CD14-positive monocyte (primary cell): ENCODE data around the gene TP53BP2. TPM values are rescaled to one million over a fixed set of nuclear protein-coding genes. Genes with fewer than 3 reads are reported as not detected.

ENCODE experiments used
- DNase-seq, 3 donors: peaks; one replicate each; pipeline ENCODE4 v3.0.0-alpha.2; 2011 to 2022
- H2AFZ ChIP-seq: 2 replicates; pipeline ENCODE4 v1.6.0; 2012; ENCODE audit warnings: mild to moderate bottlenecking, low read depth, low read length, inconsistent platforms; ENCODE audit not compliant: insufficient read depth, poor library complexity, severe bottlenecking
- H3K27ac ChIP-seq, 2 donors: 1 replicate in 1 of 2; 2 replicates in 1 of 2; pipeline ENCODE4 v1.5.1; 2012 to 2013; ENCODE audit warnings: low read length in 2 of 2, control low read depth in 1 of 2, inconsistent platforms in 1 of 2, low read depth in 1 of 2, mild to moderate bottlenecking in 1 of 2
- H3K27me3 ChIP-seq, 2 donors: one replicate each; pipeline versions ENCODE4 v1.6.0 to v1.6.1; 2011 to 2013; ENCODE audit warnings: low read length in 2 of 2; ENCODE audit not compliant: control insufficient read depth in 2 of 2, insufficient read depth in 2 of 2
- H3K36me3 ChIP-seq, 2 donors: replicated peaks in 1 of 2; 1 replicate in 1 of 2; 2 replicates in 1 of 2; pipeline versions ENCODE4 v1.5.1 to v1.6.1; 2012 to 2013; ENCODE audit warnings: low read length in 2 of 2, control low read depth in 1 of 2, inconsistent platforms in 1 of 2, mild to moderate bottlenecking in 1 of 2; ENCODE audit not compliant: insufficient read depth in 2 of 2, control insufficient read depth in 1 of 2
- H3K4me1 ChIP-seq, 2 donors: 1 replicate in 1 of 2; 2 replicates in 1 of 2; pipeline versions ENCODE4 v1.5.1 to v1.6.1; 2012 to 2013; ENCODE audit warnings: low read length in 2 of 2, control low read depth in 1 of 2, inconsistent platforms in 1 of 2, mild to moderate bottlenecking in 1 of 2, moderate library complexity in 1 of 2; ENCODE audit not compliant: insufficient read depth in 2 of 2, control insufficient read depth in 1 of 2
- H3K4me2 ChIP-seq: replicated peaks from 2 replicates; pipeline ENCODE3; 2012; ENCODE audit warnings: low read length, moderate library complexity, mild to moderate bottlenecking; ENCODE audit not compliant: poor library complexity, severe bottlenecking; ENCODE audit errors: extremely low read depth
- H3K4me3 ChIP-seq, 3 experiments: fragments of 200-600 bp in 1 of 3; sonication (generic) in 1 of 3; replicated peaks in 1 of 3; 1 replicate in 2 of 3; 2 replicates in 1 of 3; pipeline ENCODE4 v1.5.1; 2011 to 2013; ENCODE audit warnings: low read length in 3 of 3, mild to moderate bottlenecking in 3 of 3, control low read depth in 2 of 3, low read depth in 2 of 3, inconsistent platforms in 1 of 3, moderate library complexity in 1 of 3
- H3K79me2 ChIP-seq: 2 replicates; pipeline ENCODE4 v1.6.0; 2012; ENCODE audit warnings: mild to moderate bottlenecking, control low read depth, inconsistent platforms, low read length, moderate library complexity; ENCODE audit not compliant: insufficient read depth
- H3K9ac ChIP-seq: 2 replicates; pipeline ENCODE4 v1.6.0; 2017; ENCODE audit warnings: low read length, mild to moderate bottlenecking; ENCODE audit not compliant: insufficient read depth, poor library complexity, severe bottlenecking
- H3K9me3 ChIP-seq, 2 donors: replicated peaks in 1 of 2; 1 replicate in 1 of 2; 2 replicates in 1 of 2; pipeline versions ENCODE4 v1.5.1 to v1.6.1; 2012 to 2013; ENCODE audit warnings: low read length in 2 of 2, control low read depth in 1 of 2; ENCODE audit not compliant: control insufficient read depth in 1 of 2, insufficient read depth in 1 of 2
- H4K20me1 ChIP-seq: 2 replicates; pipeline ENCODE4 v1.6.0; 2012; ENCODE audit warnings: mild to moderate bottlenecking, low read length, control low read depth, moderate library complexity; ENCODE audit not compliant: insufficient read depth
- H3K27ac Mint-ChIP-seq, 7 donors: one replicate each; pipeline ENCODE4 v1.8.0; 2020; ENCODE audit warnings: mild to moderate bottlenecking in 7 of 7, mixed read lengths in 7 of 7, moderate library complexity in 6 of 7, inconsistent platforms in 2 of 7
- H3K27me3 Mint-ChIP-seq, 3 donors: one replicate each; pipeline ENCODE4 v1.8.0; 2021 to 2022; ENCODE audit warnings: low read depth in 3 of 3, mild to moderate bottlenecking in 3 of 3, mixed read lengths in 3 of 3, moderate library complexity in 3 of 3, inconsistent platforms in 1 of 3
- H3K36me3 Mint-ChIP-seq, 2 donors: one replicate each; pipeline ENCODE4 v1.8.0; 2020; ENCODE audit warnings: mixed read lengths in 2 of 2, inconsistent platforms in 1 of 2, mild to moderate bottlenecking in 1 of 2
- H3K4me1 Mint-ChIP-seq: one replicate; pipeline ENCODE4 v1.8.0; 2020; ENCODE audit warnings: mild to moderate bottlenecking, mixed read lengths
- H3K4me3 Mint-ChIP-seq, 2 donors: one replicate each; pipeline ENCODE4 v1.8.0; 2020; ENCODE audit warnings: mild to moderate bottlenecking in 2 of 2, mixed read lengths in 2 of 2, moderate library complexity in 1 of 2
- H3K9me3 Mint-ChIP-seq, 7 donors: one replicate each; pipeline ENCODE4 v1.8.0; 2020 to 2022; ENCODE audit warnings: mixed read lengths in 7 of 7, mild to moderate bottlenecking in 6 of 7, moderate library complexity in 6 of 7, inconsistent platforms in 2 of 7
- CTCF ChIP-seq: fragments of 200-600 bp; IDR thresholded peaks from one replicate; pipeline ENCODE4 v1.8.0; 2022; ENCODE audit warnings: antibody characterized with exemption, mild to moderate bottlenecking
- WGBS: methylation state at CpG from one replicate; pipeline ENCODE4 v1.1.5; 2013; ENCODE audit warnings: missing lambda C conversion rate; ENCODE audit not compliant: insufficient coverage; 5-methylcytosine and 5-hydroxymethylcytosine counted together
- intact Hi-C, 2 donors: fragments of 100-400 bp; cut with micrococcal nuclease; formaldehyde crosslinking; loops; one replicate each; pipeline versions ENCODE4 v1.15.0 to v1.15.1; 2023
- polyA plus RNA-seq, 3 donors: library from polyadenylated mRNA; depleted of rRNA in 1 of 3; unstranded in 2 of 3; stranded (reverse) in 1 of 3; fragments of 300-500 nt in 2 of 3; fragments of >200 nt in 1 of 3; fragmentation: Illumina TruSeq in 2 of 3; gene quantifications; 1 replicate in 2 of 3; 2 replicates in 1 of 3; pipeline ENCODE4 v1.2.3, GENCODE V29; 2012 to 2021

TP53BP2 gene
- polyA plus RNA-seq, 3 donors: 5.7 to 19.7 (median 8.8) TPM

DNA sequence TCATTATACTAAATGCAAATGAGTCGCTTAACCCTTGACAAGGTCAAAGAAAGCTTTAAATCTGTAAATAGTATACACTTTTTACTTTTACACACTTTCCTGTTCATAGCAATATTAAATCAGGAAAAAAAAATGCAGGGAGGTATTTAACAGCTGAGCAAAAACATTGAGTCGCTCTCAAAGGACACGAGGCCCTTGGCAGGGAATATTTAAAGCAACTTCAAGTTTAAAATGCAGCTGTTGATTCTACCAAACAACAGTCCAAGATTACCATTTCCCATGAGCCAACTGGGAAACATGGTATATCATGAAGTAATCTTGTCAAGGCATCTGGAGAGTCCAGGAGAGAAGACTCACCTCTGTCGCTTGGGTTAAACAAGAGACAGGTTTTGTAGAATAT lies 70.7 kb downstream of the TP53BP2 start:
- WGBS: no CpG with 5 or more reads among the region's 4 CpGs
- H3K27ac Mint-ChIP-seq: peak overlapping the region in 1 of 7 donors; percentile 43

GRCh38 chr1:223774134-223774814 lies 71.5 kb downstream of the TP53BP2 start:
- 100% methylated on average over 5 of the region's 6 CpGs for WGBS
- Mint-ChIP-seq H3K9me3 (no peaks in the 10 kb centered on the region), H3K27me3 (peaks cover 0 to 3% (median 0%) of the 10 kb centered on the region in 3 donors), H3K4me1 (peaks cover 7% of the 10 kb centered on the region), H3K4me3 (no peak overlapping the region), H3K36me3 (peaks cover 92 to 97% of the 10 kb centered on the region in 2 donors), H3K27ac (peak overlapping the region in 1 of 7 donors; percentile 77)
- no peak overlapping the region for H3K4me3 ChIP-seq
- H3K27me3 ChIP-seq: no peaks in the 10 kb centered on the region
- no peaks in the 10 kb centered on the region for H3K9me3 ChIP-seq
- intact Hi-C loops: no loop called here
- no peak overlapping the region for H3K4me2 ChIP-seq
- peak overlapping the region in 1 of 2 donors; percentile 22 for H3K27ac ChIP-seq
- H2AFZ ChIP-seq: no peak overlapping the region
- no peak for TF ChIP-seq CTCF
- no peaks in the 10 kb centered on the region for H3K4me1 ChIP-seq
- no peak for DNase-seq
- peaks cover 13% of the 10 kb centered on the region for H4K20me1 ChIP-seq
- H3K9ac ChIP-seq: no peak overlapping the region
- no peaks in the 10 kb centered on the region for H3K79me2 ChIP-seq
- peaks cover 98% of the 10 kb centered on the region in 2 donors for H3K36me3 ChIP-seq

More for the DNA sequence above, 70.7 kb downstream of the TP53BP2 start:
- Mint-ChIP-seq H3K4me1 (peaks cover 7% of the 10 kb centered on the region), H3K27me3 (peaks cover 0 to 1% (median 0%) of the 10 kb centered on the region in 3 donors), H3K36me3 (peaks cover 91 to 92% of the 10 kb centered on the region in 2 donors), H3K9me3 (no peaks in the 10 kb centered on the region), H3K4me3 (no peak overlapping the region)
- H3K27me3 ChIP-seq: no peaks in the 10 kb centered on the region
- DNase-seq: no peak
- peaks cover 13% of the 10 kb centered on the region for H4K20me1 ChIP-seq
- H3K36me3 ChIP-seq: peaks cover 98% of the 10 kb centered on the region in 2 donors
- H3K79me2 ChIP-seq: no peaks in the 10 kb centered on the region
- H3K9me3 ChIP-seq: no peaks in the 10 kb centered on the region
- no peaks in the 10 kb centered on the region for H3K4me1 ChIP-seq
- H3K27ac ChIP-seq: peak overlapping the region in 1 of 2 donors; percentile 43
- no peak overlapping the region for H3K9ac ChIP-seq
- H3K4me3 ChIP-seq: no peak overlapping the region
- no peak overlapping the region for H2AFZ ChIP-seq
- no peak for TF ChIP-seq CTCF
- intact Hi-C loops: no loop called here
- no peak overlapping the region for H3K4me2 ChIP-seq
